Measurements from ENCODE around the gene UBE2M. TPM values are rescaled to one million over a fixed set of nuclear protein-coding genes. Genes with fewer than 3 reads are reported as not detected.
A peak's percentile ranks its signal among the peaks of the same experiment; 100 is the strongest.

The UBE2M gene
- total RNA-seq, 1 donor from 2014 or later = 53.8 TPM

DNA sequence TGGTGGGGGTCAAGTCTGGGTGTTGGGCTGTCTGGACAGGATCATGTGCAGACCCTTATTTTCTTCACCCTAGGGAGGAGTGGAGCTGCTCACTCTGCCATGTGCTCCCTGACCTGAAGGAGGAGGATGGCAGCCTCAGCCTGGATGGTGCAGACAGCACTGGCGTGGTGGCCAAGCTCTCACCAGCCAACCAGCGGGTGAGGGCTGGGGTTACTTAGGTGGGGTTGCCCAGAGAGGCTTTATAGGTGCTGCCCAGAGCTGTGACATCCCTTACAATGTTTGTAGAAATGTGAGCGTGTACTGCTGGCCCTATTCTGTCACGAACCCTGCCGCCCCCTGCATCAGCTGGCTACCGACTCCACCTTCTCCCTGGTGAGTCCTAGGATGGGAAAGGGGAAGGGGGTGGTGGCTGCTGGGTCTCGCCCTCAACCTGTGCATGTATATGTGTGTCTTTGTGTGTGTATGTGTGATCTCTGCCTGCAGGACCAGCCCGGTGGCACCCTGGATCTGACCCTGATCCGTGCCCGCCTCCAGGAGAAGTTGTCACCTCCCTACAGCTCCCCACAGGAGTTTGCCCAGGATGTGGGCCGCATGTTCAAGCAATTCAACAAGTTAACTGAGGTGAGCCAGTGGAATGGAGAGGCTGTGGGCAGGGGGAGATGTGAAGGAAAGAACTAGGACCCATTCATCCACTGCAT is 8.6 kb downstream of the UBE2M start:
- DNase-seq (no peak), ATAC-seq (no peak)
- Histone ChIP-seq H3K27me3 (no peaks in the 10 kb centered on the region), H3K9me3 (no peaks in the 10 kb centered on the region), H3K4me1 (peaks cover 26% of the 10 kb centered on the region), H3K27ac (no peak overlapping the region), H3K4me3 (no peak overlapping the region), H3K36me3 (peaks cover 79% of the 10 kb centered on the region)
- intact Hi-C loops (cut with DNase I) = no loop called here
- TF ChIP-seq CTCF (IDR thresholded peaks at IDR 0.05) = no peak

- intact Hi-C loops (cut with DNase I) = no loop called here
- Histone ChIP-seq H3K9me3 (no peaks in the 10 kb centered on the region), H3K4me1 (peaks cover 22% of the 10 kb centered on the region), H3K27me3 (no peaks in the 10 kb centered on the region), H3K27ac (no peak overlapping the region), H3K36me3 (peaks cover 79% of the 10 kb centered on the region), H3K4me3 (no peak overlapping the region)
- TF ChIP-seq CTCF (IDR thresholded peaks at IDR 0.05) = no peak
- no peak for DNase-seq
- no peak for ATAC-seq
These were observed 9.3 kb downstream of the UBE2M start for GRCh38 chr19:58548859-58549663.

DNA sequence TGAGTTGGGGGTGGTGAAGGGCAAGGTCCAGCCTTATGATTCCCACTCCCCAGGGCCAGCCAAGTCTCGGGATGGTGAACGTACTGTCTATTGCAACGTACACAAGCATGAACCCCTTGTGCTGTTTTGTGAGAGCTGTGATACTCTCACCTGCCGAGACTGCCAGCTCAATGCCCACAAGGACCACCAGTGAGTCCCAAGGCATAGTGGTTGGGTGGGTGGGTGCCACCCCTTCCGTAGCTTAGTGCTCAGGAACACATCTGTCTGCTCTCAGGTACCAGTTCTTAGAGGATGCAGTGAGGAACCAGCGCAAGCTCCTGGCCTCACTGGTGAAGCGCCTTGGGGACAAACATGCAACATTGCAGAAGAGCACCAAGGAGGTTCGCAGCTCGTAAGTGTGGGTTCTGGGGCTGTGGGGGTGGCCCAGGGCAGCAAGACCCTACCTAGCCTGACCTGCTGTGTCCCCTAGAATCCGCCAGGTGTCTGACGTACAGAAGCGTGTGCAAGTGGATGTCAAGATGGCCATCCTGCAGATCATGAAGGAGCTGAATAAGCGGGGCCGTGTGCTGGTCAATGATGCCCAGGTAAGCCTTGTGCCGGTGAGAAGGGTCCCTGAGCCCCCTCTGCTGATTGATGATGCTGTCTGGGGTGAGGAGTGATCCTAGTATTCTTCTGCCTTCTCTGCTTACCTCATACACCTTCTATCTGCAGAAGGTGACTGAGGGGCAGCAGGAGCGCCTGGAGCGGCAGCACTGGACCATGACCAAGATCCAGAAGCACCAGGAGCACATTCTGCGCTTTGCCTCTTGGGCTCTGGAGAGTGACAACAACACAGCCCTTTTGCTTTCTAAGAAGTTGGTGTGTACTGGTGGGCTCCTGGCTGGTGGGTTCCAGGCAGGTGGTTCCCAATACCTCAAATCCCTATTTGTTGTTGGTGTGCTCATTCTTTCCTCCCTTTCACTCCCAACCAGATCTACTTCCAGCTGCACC is 10.8 kb downstream of the UBE2M start:
- Histone ChIP-seq H3K36me3 (peaks cover 70% of the 10 kb centered on the region), H3K4me1 (peaks cover 15% of the 10 kb centered on the region), H3K4me3 (no peak overlapping the region), H3K27ac (no peak overlapping the region), H3K27me3 (no peaks in the 10 kb centered on the region), H3K9me3 (no peaks in the 10 kb centered on the region)
- DNase-seq = no peak
- TF ChIP-seq CTCF (IDR thresholded peaks at IDR 0.05) = no peak
- no peak for ATAC-seq
- intact Hi-C loops (cut with DNase I) = no loop called here

- no peaks in the 10 kb centered on the region for H3K27me3 ChIP-seq
- peaks cover 15% of the 10 kb centered on the region for H3K4me1 ChIP-seq
- peaks cover 55% of the 10 kb centered on the region for H3K36me3 ChIP-seq
- H3K9me3 ChIP-seq = no peaks in the 10 kb centered on the region
- no peak for TF ChIP-seq CTCF (IDR thresholded peaks at IDR 0.05)
- H3K4me3 ChIP-seq = peak overlapping the region; percentile 90
- intact Hi-C loops (cut with DNase I) = no loop called here
- DNase-seq = no peak
- peak overlapping the region; percentile 47 for H3K27ac ChIP-seq
- ATAC-seq = no peak
These were observed 12.3 kb downstream of the UBE2M start for GRCh38 chr19:58546019-58546530.

GRCh38 chr19:58545286-58546018 is 13.0 kb downstream of the UBE2M start:
- intact Hi-C loops (cut with DNase I) = no loop called here
- ATAC-seq = no peak
- DNase-seq = no peak
- Histone ChIP-seq H3K4me3 (peak overlapping the region; percentile 90), H3K9me3 (no peaks in the 10 kb centered on the region), H3K27me3 (no peaks in the 10 kb centered on the region), H3K36me3 (peaks cover 49% of the 10 kb centered on the region), H3K27ac (peak overlapping the region; percentile 47), H3K4me1 (peaks cover 15% of the 10 kb centered on the region)
- TF ChIP-seq CTCF (IDR thresholded peaks at IDR 0.05) = no peak
